Stimulated activated naive B cell treated with anti-CD40 and anti-IgM and Interleukin-4, amounts not matched to agents 10 μg/mL and 1 μg/mL and 100 μg/mL, for 72 hours (primary cell): ENCODE data around the gene PARD3.

Experiments
- ATAC-seq, 2 donors: fragments of 150-1000 bp; cut with Tn5 transposase; replicated peaks; 2 replicates each; pipeline ENCODE4 v1.10.0; 2021; ENCODE audit warnings: moderate library complexity in 1 of 2
- DNase-seq: peaks from one replicate; pipeline ENCODE4 v3.0.0; 2021
- H3K27ac Mint-ChIP-seq: one replicate; pipeline ENCODE4 v1.8.0; 2022; ENCODE audit warnings: mild to moderate bottlenecking, mixed read lengths
- H3K27me3 Mint-ChIP-seq, 2 donors: one replicate each; pipeline ENCODE4 v1.8.0; 2022; ENCODE audit warnings: mixed read lengths in 2 of 2
- H3K36me3 Mint-ChIP-seq, 2 donors: one replicate each; pipeline ENCODE4 v1.8.0; 2022; ENCODE audit warnings: mixed read lengths in 2 of 2, mild to moderate bottlenecking in 1 of 2
- H3K4me1 Mint-ChIP-seq, 2 donors: one replicate each; pipeline ENCODE4 v1.8.0; 2022; ENCODE audit warnings: mixed read lengths in 2 of 2, mild to moderate bottlenecking in 1 of 2
- H3K4me3 Mint-ChIP-seq, 2 donors: one replicate each; pipeline ENCODE4 v1.8.0; 2022; ENCODE audit warnings: mild to moderate bottlenecking in 2 of 2, mixed read lengths in 2 of 2, moderate library complexity in 1 of 2
- H3K9me3 Mint-ChIP-seq, 2 donors: one replicate each; pipeline ENCODE4 v1.8.0; 2022; ENCODE audit warnings: mixed read lengths in 2 of 2, mild to moderate bottlenecking in 1 of 2

PARD3 gene

DNA sequence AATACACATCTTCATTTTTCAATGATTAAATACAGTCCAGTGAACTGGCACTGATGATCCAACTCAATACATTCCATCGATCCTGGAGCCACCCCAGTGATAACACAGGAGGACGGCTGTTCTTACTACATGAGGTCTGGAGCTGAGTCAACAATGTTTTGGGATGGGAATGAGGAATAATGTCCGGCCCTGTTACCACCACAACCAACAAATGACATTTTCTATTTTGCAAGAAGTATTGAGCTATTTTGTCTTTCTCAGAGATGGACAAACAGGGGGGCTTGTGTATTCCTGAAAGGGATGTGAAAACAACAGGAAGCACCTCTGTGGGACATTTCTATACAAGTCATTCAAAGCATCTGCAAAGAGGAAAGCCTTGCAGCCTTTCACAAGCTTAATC is 249.2 kb downstream of the PARD3 start:
- Mint-ChIP-seq H3K27me3 (no peaks in the 10 kb centered on the region), H3K4me1 (no peaks in the 10 kb centered on the region), H3K9me3 (no peaks in the 10 kb centered on the region), H3K4me3 (no peak overlapping the region), H3K36me3 (no peaks in the 10 kb centered on the region), H3K27ac (no peak overlapping the region)
- ATAC-seq (no peak), DNase-seq (no peak)

DNA sequence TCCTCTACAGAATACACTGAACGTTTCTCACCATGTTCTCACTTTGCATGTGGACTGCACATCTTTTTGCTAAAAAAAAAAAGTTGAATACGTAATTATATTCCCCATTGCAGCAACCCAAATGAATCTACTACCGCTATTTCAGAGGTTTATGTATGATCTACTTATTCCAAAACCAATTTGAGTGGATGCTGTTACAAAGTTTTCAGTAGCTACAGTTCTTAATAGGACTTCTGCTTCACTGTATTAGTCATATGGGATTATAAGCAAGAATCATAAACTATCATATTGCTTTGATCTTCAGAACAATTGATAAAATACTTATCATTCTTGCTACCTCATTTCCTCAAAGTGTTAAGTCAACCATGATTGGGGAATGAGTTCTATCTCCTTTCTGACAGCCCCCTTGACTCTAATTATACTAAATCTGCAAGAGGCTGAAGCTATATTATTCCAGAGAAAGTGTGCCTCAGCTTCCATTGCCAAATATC is 257.0 kb downstream of the PARD3 start:
- H3K27ac Mint-ChIP-seq: no peak overlapping the region
- no peaks in the 10 kb centered on the region for H3K9me3 Mint-ChIP-seq
- DNase-seq (no peak), ATAC-seq (no peak)
- H3K4me3 Mint-ChIP-seq: no peak overlapping the region
- no peaks in the 10 kb centered on the region for H3K27me3 Mint-ChIP-seq
- H3K4me1 Mint-ChIP-seq: no peaks in the 10 kb centered on the region
- H3K36me3 Mint-ChIP-seq: no peaks in the 10 kb centered on the region

DNA sequence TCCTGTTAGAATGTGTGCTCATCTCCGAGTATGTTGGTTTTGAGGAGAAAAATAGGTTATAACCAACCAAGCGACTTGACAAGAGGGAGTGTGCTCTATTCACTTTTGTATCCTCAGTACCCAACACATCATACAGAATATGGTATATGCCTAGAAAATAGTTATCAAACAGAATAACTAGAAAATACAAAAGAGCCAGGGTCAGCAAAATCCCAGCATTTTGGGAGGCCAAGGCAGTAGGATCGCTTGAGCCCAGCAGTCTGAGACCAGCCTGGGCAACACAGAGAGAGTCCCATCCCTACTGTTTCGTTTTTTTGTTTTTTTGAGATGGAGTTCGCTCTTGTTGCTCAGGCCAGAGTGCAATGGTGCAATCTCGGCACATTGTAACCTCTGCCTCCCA is 257.9 kb downstream of the PARD3 start:
- Mint-ChIP-seq H3K27ac (no peak overlapping the region), H3K4me1 (no peaks in the 10 kb centered on the region), H3K36me3 (no peaks in the 10 kb centered on the region), H3K9me3 (no peaks in the 10 kb centered on the region), H3K27me3 (no peaks in the 10 kb centered on the region), H3K4me3 (no peak overlapping the region)
- no peak for DNase-seq
- ATAC-seq: no peak

GRCh38 chr10:34555653-34556052 is 259.4 kb downstream of the PARD3 start:
- no peaks in the 10 kb centered on the region for H3K27me3 Mint-ChIP-seq

GRCh38 chr10:34553747-34554146 is 261.3 kb downstream of the PARD3 start:
- Mint-ChIP-seq H3K27ac (no peak overlapping the region), H3K27me3 (no peaks in the 10 kb centered on the region), H3K4me3 (no peak overlapping the region), H3K9me3 (no peaks in the 10 kb centered on the region), H3K36me3 (no peaks in the 10 kb centered on the region), H3K4me1 (no peaks in the 10 kb centered on the region)
- ATAC-seq: no peak
- DNase-seq: no peak

More at GRCh38 chr10:34555653-34556052, 259.4 kb downstream of the PARD3 start:
- no peak for DNase-seq
- H3K9me3 Mint-ChIP-seq: no peaks in the 10 kb centered on the region
- no peaks in the 10 kb centered on the region for H3K36me3 Mint-ChIP-seq
- no peak overlapping the region for H3K4me3 Mint-ChIP-seq
- H3K4me1 Mint-ChIP-seq: no peaks in the 10 kb centered on the region
- no peak for ATAC-seq
- H3K27ac Mint-ChIP-seq: no peak overlapping the region

GRCh38 chr10:34551295-34551694 is 263.8 kb downstream of the PARD3 start:
- no peaks in the 10 kb centered on the region for H3K9me3 Mint-ChIP-seq
- H3K4me3 Mint-ChIP-seq: no peak overlapping the region
- H3K36me3 Mint-ChIP-seq: no peaks in the 10 kb centered on the region
- DNase-seq (no peak), ATAC-seq (no peak)
- no peak overlapping the region for H3K27ac Mint-ChIP-seq
- H3K27me3 Mint-ChIP-seq: no peaks in the 10 kb centered on the region
- H3K4me1 Mint-ChIP-seq: no peaks in the 10 kb centered on the region

DNA sequence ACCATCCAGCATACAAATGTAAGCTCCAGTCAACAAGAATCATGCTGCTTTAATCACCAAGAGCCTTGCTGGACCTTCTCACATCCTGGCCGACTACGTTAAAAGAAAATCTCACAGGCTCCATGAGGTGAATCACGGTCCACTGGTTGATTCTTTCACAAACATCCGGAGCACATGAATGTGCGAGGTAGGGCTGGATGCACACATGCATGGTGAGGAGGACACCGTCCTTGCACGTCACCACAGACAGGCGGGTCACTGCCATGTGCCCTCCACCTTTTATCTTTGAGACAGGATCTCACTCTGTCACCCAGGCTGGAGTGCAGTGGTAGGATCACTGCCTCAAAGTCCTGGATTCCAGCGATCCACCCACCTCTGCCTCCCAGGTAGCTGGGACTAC is 265.1 kb downstream of the PARD3 start:
- H3K9me3 Mint-ChIP-seq: no peaks in the 10 kb centered on the region
- H3K4me1 Mint-ChIP-seq: no peaks in the 10 kb centered on the region
- H3K4me3 Mint-ChIP-seq: no peak overlapping the region
- H3K27ac Mint-ChIP-seq: no peak overlapping the region
- H3K27me3 Mint-ChIP-seq: no peaks in the 10 kb centered on the region
- DNase-seq: no peak
- no peak for ATAC-seq
- H3K36me3 Mint-ChIP-seq: no peaks in the 10 kb centered on the region

DNA sequence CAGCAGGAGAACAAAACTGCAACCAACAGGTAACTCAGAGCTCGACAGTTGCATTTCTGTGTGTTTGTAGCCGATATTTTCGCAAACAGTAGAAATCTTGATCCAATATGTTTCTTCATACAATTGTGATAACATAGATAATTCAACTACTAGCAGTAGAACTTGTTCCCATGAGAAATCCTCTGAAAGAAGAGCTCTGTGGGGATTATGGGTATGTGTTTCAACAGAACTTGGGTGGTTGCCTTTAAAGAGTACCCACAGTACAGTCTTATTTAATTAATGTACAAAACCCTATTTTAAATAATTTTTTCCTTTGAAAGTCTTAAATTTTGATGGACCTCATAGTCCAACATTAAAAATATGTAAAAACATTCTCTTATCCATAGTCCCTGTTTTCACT is 266.1 kb downstream of the PARD3 start:
- Mint-ChIP-seq H3K4me1 (no peaks in the 10 kb centered on the region), H3K4me3 (no peak overlapping the region), H3K36me3 (no peaks in the 10 kb centered on the region), H3K9me3 (no peaks in the 10 kb centered on the region), H3K27ac (no peak overlapping the region), H3K27me3 (no peaks in the 10 kb centered on the region)
- DNase-seq (no peak), ATAC-seq (no peak)

GRCh38 chr10:34548466-34548865 is 266.6 kb downstream of the PARD3 start:
- Mint-ChIP-seq H3K27me3 (no peaks in the 10 kb centered on the region), H3K9me3 (no peaks in the 10 kb centered on the region), H3K36me3 (no peaks in the 10 kb centered on the region), H3K4me3 (no peak overlapping the region), H3K4me1 (no peaks in the 10 kb centered on the region), H3K27ac (no peak overlapping the region)
- no peak for DNase-seq
- no peak for ATAC-seq

GRCh38 chr10:34547695-34548094 is 267.4 kb downstream of the PARD3 start:
- ATAC-seq (no peak), DNase-seq (no peak)
- H3K27ac Mint-ChIP-seq: no peak overlapping the region
- no peaks in the 10 kb centered on the region for H3K4me1 Mint-ChIP-seq
- H3K36me3 Mint-ChIP-seq: no peaks in the 10 kb centered on the region
- H3K27me3 Mint-ChIP-seq: no peaks in the 10 kb centered on the region
- H3K4me3 Mint-ChIP-seq: no peak overlapping the region
- no peaks in the 10 kb centered on the region for H3K9me3 Mint-ChIP-seq

DNA sequence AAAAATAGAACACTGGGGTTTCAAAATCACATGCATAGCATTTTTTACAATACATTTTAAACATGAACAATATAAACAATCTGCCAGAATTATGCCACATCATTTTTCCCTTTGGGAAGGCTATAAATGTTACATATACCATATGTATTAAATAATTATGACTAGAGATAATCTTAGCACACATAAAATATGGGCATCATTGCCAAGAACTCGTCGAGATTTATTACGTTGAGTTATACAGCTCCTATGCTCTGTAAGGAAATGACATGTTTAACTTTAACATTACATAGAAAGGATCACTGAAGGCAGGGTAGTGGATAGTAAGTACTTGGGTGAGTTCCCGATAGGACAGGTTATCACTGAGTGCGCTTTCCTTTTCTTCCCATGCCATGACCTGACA is 267.8 kb downstream of the PARD3 start:
- no peak for ATAC-seq
- Mint-ChIP-seq H3K9me3 (no peaks in the 10 kb centered on the region), H3K27me3 (no peaks in the 10 kb centered on the region), H3K4me3 (no peak overlapping the region), H3K27ac (no peak overlapping the region), H3K36me3 (no peaks in the 10 kb centered on the region), H3K4me1 (no peaks in the 10 kb centered on the region)
- no peak for DNase-seq

DNA sequence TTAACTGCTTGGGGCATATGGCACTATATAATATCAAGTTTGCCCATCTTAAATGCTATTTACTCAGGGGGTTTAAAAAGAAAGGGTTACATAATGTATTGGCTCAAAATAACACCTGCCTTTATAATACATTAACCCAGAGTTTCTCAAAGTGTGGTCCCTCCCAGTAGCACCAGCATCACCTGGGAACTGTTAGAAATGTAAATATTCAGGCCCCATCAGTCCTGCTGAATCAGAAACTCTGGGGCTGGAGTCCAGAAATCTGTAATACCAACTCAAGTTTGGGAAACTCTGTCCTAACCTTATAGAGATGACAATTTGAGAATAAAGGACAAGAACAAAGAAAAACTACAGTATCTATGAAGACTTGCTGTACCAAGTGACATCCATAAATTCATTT is 270.7 kb downstream of the PARD3 start:
- Mint-ChIP-seq H3K27me3 (no peaks in the 10 kb centered on the region), H3K4me1 (no peaks in the 10 kb centered on the region), H3K4me3 (no peak overlapping the region), H3K9me3 (no peaks in the 10 kb centered on the region), H3K27ac (no peak overlapping the region), H3K36me3 (no peaks in the 10 kb centered on the region)
- ATAC-seq: no peak
- no peak for DNase-seq

GRCh38 chr10:34543716-34544115 is 271.4 kb downstream of the PARD3 start:
- no peaks in the 10 kb centered on the region for H3K36me3 Mint-ChIP-seq
- no peaks in the 10 kb centered on the region for H3K27me3 Mint-ChIP-seq
- no peak overlapping the region for H3K27ac Mint-ChIP-seq
- H3K4me3 Mint-ChIP-seq: no peak overlapping the region
- ATAC-seq (no peak), DNase-seq (no peak)
- H3K4me1 Mint-ChIP-seq: no peaks in the 10 kb centered on the region
- H3K9me3 Mint-ChIP-seq: no peaks in the 10 kb centered on the region

GRCh38 chr10:34540492-34540891 is 274.6 kb downstream of the PARD3 start:
- DNase-seq: no peak
- H3K27ac Mint-ChIP-seq: no peak overlapping the region
- ATAC-seq: no peak
- H3K36me3 Mint-ChIP-seq: no peaks in the 10 kb centered on the region
- H3K4me3 Mint-ChIP-seq: no peak overlapping the region
- no peaks in the 10 kb centered on the region for H3K27me3 Mint-ChIP-seq
- H3K9me3 Mint-ChIP-seq: no peaks in the 10 kb centered on the region
- peaks cover 5 to 17% of the 10 kb centered on the region in 2 donors for H3K4me1 Mint-ChIP-seq

GRCh38 chr10:34539533-34540315 is 275.4 kb downstream of the PARD3 start:
- Mint-ChIP-seq H3K36me3 (no peaks in the 10 kb centered on the region), H3K4me1 (peaks cover 5 to 17% of the 10 kb centered on the region in 2 donors), H3K27ac (no peak overlapping the region), H3K27me3 (no peaks in the 10 kb centered on the region), H3K9me3 (no peaks in the 10 kb centered on the region), H3K4me3 (no peak overlapping the region)
- DNase-seq (no peak), ATAC-seq (no peak)
